Measurements from ENCODE around the gene MATK. TPM values are rescaled to one million over a fixed set of nuclear protein-coding genes. Genes with fewer than 3 reads are reported as not detected.
"Not testable (repeated sequence)": the region's sequence is repeated elsewhere in the genome, so short reads cannot be mapped to it uniquely, and the experiment has no call there.

The MATK gene
- total RNA-seq, 1 donor from 2014 or later = 0.29 TPM

- no peak overlapping the region for H3K4me3 ChIP-seq (ENCODE audit: low read depth, low read length)
- TF ChIP-seq CTCF (conservative IDR thresholded peaks at IDR 0.05; ENCODE audit: low read depth, low read length) = peak; percentile 89
- no peak for DNase-seq (ENCODE audit: low read depth)
Measured at GRCh38 chr19:3821857-3822364, 35.7 kb upstream of the MATK start.

GRCh38 chr19:3821156-3821555 lies 35.0 kb upstream of the MATK start:
- TF ChIP-seq CTCF (conservative IDR thresholded peaks at IDR 0.05; ENCODE audit: low read depth, low read length) = no peak
- DNase-seq (ENCODE audit: low read depth) = no peak
- no peak overlapping the region for H3K4me3 ChIP-seq (ENCODE audit: low read depth, low read length)

GRCh38 chr19:3819989-3820388 lies 33.8 kb upstream of the MATK start:
- H3K4me3 ChIP-seq (ENCODE audit: low read depth, low read length) = no peak overlapping the region
- TF ChIP-seq CTCF (conservative IDR thresholded peaks at IDR 0.05; ENCODE audit: low read depth, low read length) = no peak
- no peak for DNase-seq (ENCODE audit: low read depth)

- no peak for DNase-seq (ENCODE audit: low read depth)
- no peak overlapping the region for H3K4me3 ChIP-seq (ENCODE audit: low read depth, low read length)
- no peak for TF ChIP-seq CTCF (conservative IDR thresholded peaks at IDR 0.05; ENCODE audit: low read depth, low read length)
Measured at GRCh38 chr19:3818918-3819317, 32.7 kb upstream of the MATK start.

GRCh38 chr19:3818466-3818865 lies 32.3 kb upstream of the MATK start:
- no peak for DNase-seq (ENCODE audit: low read depth)
- no peak overlapping the region for H3K4me3 ChIP-seq (ENCODE audit: low read depth, low read length)
- TF ChIP-seq CTCF (conservative IDR thresholded peaks at IDR 0.05; ENCODE audit: low read depth, low read length) = no peak

GRCh38 chr19:3817761-3818160 lies 31.6 kb upstream of the MATK start:
- H3K4me3 ChIP-seq (ENCODE audit: low read depth, low read length) = no peak overlapping the region
- no peak for TF ChIP-seq CTCF (conservative IDR thresholded peaks at IDR 0.05; ENCODE audit: low read depth, low read length)
- no peak for DNase-seq (ENCODE audit: low read depth)

- no peak overlapping the region for H3K4me3 ChIP-seq (ENCODE audit: low read depth, low read length)
- DNase-seq (ENCODE audit: low read depth) = no peak
- TF ChIP-seq CTCF (conservative IDR thresholded peaks at IDR 0.05; ENCODE audit: low read depth, low read length) = no peak
Measured at GRCh38 chr19:3816566-3817218, 30.5 kb upstream of the MATK start.

GRCh38 chr19:3816148-3816547 lies 30.0 kb upstream of the MATK start:
- H3K4me3 ChIP-seq (ENCODE audit: low read depth, low read length); DNase-seq (ENCODE audit: low read depth): not testable (repeated sequence)

Data from epithelial cell of proximal tubule (primary cell).